HG02981 (cell line): Measurements from ENCODE around the gene NSMF.
"Not testable (repeated sequence)": the region's sequence is repeated elsewhere in the genome, so short reads cannot be mapped to it uniquely, and the experiment has no call there.

Source experiments
- ATAC-seq: cut with Tn5 transposase; IDR thresholded peaks from one replicate; pipeline ENCODE4 v1.9.1; 2021; ENCODE audit warnings: mild to moderate bottlenecking, moderate library complexity; ENCODE audit not compliant: unreplicated experiment

NSMF gene

DNA sequence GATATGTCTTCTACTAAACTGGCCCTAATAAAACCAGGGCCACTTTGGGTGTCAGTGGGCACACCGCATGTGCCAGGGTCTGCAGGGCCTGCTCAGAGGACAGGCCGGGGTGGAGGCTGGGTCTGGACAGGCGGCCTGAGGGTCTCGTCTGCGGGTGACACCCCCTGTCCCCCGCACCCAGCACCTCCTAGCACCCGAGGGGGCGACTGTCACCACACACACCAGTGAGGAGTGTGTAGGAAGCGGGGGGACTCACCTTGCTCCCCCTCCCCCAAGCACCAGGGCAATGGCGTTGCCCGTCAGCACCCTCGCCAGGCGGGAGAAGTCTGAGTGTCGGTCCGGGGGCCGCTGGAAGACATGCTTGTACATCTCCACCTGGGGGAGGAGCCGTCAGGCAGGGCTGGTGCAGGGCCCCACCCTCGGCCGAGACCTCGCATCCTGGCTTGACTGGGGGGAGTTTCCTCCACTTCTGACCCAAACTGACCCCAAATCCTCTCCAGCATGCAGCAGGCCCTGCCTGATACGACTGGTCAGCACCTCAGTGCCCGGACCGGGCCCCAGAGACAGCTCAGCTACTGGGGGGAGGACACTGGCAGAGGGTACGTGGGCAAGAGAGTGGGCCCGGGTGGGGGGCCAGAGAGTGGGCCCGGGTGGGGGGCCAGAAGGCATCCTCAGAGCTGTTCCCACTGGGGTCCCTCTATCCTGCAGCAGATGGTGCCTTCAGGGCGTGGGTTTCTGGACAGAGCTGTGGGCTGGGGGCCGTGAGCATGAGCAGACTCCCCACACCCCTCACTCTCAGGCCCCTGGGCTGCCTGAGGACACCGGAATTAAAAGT lies 18.9 kb upstream of the NSMF start:
- ATAC-seq: no peak

DNA sequence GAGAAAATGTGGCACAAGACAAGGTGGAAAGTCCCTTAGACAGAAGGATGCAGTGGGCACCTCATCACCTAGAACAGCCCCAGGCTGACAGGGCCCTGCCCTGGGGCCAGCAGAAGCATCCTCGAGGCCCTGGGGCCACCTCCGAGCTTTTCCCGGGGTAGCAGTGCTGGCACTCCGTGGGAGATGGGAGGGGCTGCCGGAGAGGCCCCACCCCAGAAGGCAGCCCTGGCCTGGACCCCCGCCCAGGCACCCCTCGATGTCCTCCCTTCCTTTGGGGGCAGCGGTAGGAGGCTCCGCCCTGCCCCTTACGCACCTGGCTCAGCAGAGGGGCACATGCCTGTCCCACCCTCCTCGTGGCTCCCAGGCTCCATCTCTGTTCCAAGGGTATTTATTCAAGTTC lies 17.7 kb upstream of the NSMF start:
- no peak for ATAC-seq

DNA sequence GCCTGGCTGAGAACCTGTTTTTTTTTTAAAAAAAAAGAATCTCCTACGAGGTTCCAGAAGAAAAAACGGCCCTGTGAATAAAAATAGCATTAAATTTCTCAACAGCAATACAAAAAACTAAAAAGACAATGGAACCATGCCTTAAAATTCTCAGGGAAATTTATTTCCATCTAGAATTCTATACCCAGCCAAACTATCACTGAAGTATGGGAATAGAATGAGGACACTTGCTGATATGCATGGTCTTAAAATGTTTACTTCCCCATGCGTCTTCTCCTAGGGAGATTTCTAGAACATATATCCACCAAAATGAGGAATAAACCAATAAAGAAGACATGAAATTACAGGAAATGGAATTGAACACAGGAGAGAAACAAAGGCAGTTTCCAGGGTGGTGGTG lies 16.5 kb upstream of the NSMF start:
- ATAC-seq: no peak

DNA sequence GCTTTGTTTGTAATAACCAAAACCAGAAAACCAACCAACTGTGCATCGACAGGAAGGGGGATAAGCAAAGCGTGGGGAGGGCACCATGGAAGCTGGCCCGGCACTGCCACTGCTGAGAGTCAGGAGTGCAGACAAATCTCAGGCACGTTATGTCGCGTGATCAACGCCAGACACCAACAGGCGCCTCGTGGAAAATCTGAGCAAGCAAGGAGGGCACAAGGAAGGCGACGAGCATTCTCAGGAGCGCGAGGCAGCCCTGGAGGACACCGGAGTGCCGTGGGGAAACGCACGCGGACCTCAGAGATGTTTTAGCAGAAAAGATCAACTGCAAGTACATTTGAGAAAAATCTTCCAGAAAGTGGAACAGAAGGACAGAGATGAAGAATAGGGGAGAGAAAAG lies 15.1 kb upstream of the NSMF start:
- no peak for ATAC-seq

DNA sequence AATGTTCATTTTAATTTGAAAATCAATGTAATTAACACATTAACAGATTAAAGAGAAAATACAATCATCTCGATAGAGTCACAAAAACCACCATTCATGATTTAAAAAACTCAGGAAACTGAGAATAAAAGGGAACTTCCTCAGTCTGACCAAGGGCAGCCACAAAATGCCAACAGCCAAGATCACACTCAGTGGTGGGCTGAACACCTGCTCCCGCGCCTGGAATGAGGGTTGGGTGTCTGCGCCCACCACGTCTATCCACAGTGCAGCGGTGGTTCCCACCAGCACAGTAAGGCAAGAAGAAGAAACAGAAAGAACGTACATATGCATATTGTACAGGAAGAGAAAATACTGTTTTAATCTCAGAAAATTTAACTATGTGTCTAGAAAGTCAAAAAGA lies 11.7 kb upstream of the NSMF start:
- ATAC-seq: no peak

DNA sequence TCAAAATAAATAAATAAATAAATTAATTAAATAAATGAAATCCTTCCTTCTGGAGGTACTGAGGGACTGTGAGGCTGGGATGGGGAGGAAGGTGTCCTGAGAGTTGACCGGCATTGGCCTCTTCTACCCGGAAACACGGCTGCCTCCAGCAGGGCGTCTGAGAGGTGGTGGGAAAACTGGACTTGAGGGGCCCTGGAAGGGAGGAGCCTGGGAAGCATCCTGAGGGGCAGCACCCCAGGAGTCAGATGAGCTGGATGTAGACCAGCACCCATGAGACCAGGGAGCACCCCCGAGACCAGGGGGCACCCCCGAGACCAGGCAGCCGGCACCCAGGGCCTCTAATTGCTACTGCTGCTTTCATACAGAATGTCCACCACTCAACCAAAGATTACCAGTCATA lies 8.8 kb upstream of the NSMF start:
- ATAC-seq: no peak

DNA sequence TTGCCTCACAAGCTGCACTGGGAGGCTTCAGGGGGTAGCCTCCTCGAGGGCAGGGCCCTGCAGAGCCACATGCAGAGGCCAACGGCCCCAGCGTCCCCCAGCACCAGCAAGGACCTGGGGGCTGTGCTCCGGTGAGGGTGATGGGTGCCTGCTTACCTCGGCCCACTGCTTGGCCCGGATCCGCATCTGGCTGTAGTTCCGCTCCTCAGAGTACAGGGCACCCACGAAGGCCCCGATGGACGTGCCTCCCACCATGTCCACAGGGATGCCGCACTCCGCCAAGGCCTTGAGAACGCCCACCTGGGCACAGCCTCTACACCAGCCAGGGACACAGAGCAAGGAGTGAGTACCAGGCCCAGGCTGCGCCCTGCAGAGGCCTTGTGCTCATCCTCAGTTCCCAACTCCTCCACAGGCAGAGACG lies 8.0 kb upstream of the NSMF start:
- ATAC-seq: no peak

DNA sequence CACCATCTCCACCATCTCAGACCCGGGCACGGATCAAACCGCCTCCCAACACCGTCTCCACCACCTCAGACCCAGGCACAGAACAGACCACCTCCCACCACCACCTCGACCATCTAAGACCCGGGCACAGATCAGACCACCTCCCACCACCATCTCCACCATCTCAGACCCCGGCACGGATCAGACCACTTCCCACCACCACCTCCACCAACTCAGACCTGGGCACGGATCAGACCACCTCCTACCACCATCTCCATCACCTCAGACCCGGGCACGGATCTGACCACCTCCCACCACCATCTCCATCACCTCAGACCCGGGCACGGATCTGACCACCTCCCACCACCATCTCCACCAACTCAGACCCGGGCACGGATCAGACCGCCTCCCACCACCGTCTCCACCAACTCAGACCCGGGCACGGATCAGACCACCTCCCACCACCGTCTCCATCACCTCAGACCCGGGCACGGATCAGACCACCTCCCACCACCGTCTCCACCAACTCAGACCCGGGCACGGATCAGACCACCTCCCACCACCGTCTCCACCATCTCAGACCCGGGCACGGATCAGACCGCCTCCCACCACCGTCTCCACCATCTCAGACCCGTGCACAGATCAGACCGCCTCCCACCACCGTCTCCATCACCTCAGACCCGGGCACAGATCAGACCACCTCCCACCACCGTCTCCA lies 7.4 kb upstream of the NSMF start:
- not testable (repeated sequence) for ATAC-seq

DNA sequence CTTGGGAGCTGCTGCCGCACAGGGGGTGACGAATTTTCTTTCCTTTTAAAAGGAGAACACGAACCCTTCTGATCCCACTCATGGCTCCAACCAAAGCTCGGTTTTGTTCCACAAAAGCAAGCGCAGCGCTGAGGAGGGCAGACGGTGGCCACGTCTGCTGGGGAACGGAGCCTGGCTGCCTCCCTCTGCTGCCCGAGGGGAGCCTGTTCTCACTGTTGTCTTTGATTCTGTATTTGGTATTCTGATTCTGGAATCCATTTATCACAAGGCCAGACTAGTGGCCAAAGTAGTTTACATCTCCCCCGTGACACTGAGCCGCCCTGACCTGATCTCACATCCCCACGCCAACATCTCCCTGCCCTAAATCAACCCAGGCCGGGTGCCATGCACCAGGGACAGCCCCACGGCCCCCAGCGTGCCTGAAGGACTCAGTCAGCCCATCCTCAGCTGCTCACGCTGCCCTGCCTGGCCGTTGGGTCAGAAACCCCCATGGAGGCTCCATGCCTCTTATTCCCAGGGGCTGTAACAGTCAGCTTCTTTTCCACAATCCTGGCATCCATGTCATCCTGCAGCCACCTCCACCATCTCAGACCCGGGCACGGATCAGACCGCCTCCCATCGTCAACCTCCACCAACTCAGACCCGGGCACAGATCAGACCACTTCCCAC lies 6.7 kb upstream of the NSMF start:
- ATAC-seq: no peak

DNA sequence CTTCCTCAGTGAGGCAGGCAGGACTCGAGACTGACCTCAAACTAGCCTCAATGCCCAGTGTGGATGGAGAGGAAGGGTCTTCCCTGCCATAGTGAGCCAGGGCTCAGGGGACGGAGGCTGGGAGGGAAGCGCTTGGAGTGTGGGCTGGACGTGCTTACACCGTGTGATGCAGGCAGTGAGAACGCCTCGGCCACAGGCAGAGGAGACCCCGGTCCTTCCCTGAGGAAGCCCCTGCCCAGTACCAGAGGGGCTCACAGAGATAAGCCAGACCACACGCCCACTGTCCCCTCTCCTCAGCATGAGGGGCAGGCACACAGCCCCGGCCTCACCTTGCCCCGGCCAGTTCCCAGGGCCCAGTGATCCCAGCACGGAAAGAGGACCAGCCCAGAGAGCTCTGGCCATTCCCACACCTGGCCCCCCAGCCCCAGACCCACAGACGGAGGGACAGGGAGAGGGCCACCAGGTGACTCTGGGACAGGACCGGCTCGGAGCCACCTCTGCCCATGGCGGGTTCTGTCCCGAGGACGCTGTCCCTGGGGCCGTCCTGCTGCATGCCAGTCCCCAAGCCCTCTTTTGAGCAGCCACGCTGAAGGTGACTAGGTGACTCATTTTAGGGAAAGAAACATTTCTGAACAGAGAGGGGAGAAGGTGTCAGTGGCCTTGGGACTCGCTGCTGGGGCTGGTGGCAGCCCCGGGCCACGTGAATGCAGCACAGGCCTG lies 6.0 kb upstream of the NSMF start:
- ATAC-seq: no peak

DNA sequence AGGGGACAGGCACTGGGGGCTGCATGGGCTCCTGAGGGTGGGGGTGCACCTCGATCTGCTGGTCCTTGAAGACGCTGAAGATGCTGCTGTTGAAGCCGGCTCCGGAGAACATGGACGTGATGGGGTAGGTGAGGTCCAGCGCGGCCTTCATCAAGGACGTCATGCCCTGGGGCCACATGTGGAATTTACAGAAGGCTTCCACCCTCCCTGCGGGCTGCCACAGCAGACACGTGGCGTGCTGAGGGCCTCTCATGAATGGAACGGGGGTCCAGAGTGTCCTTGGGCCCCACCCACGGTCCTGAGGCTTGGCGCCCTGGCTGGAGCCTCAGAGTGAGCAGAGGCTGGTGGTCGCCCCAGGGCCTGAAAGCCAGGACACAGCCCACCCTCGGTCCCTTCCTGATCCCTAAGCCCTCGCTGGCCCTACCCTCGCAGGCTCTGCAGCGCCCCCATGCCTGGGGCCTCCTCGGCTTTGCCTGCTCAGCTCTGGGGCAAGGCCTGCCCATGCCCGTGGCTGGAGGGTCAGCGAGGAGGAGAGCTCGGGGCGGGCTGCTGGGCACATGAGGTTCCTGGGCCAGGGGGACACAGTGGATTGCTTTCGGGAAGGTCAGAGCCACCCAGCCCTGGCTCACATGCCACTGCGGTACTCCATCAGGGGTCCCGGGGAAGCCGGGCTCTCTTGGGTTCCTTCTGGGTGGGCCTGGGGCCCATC lies 5.3 kb upstream of the NSMF start:
- ATAC-seq: no peak

DNA sequence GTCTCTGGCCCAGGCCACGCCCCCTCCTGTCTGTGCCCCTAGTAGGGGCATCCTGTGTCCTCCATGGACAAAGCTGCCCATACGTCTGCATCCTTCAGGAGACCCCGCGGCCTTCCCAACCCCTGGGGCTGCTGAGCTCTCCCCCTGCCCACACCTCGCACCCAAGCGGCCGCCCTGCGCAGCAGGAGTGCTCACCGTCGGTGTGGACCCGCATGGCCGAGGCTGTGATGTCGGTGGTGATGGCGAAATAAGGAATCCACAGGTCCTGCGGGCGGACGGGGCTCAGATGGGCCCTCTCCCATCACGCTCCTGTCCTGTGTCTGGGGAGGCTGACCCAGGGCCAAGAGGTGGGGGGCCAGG lies 4.8 kb upstream of the NSMF start:
- no peak for ATAC-seq

DNA sequence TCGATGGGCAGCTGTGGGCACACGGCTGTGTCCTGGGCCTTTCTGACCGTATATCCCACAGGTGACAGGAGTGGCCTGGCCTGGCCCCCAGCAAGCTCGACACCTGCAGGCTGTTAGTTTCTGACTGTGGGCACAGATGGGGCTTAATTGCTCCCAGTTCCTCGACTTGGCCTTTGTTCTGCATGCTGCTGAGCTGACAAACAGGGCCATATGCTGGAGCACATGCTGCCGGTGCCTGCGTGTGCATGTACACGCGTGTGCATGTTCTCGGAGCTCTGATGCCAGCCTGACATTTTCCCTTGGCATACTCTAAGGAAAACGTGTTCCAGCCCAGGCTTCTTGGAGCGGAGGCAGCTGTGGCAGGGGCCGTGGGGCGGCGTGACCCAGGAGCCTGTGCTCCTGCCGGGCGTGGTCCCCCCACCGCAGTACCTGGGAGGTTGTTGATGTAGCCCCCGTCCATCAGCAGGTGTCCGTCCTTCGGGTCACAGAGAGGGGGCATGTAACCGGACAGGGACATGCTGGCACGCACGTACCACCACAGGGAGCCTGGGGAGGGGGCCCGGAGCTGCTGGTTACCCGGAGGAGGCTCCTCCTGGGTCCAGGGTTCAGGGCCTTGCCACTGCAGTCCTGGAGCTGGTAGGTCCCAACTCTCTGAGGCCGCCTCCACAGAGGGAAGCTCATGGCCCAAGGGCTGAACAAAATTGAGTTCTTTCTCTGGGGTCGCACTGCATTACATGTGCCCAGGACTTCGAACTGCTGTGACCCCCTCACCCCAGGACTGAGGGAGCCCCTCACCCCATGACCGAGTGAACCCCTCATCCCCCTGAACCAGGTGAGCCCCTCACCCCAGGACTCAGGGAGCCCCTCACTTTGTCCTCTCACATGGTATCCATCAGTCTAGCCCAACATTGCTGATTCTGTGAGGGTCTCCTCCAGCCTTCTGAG lies 4.1 kb upstream of the NSMF start:
- ATAC-seq: no peak

DNA sequence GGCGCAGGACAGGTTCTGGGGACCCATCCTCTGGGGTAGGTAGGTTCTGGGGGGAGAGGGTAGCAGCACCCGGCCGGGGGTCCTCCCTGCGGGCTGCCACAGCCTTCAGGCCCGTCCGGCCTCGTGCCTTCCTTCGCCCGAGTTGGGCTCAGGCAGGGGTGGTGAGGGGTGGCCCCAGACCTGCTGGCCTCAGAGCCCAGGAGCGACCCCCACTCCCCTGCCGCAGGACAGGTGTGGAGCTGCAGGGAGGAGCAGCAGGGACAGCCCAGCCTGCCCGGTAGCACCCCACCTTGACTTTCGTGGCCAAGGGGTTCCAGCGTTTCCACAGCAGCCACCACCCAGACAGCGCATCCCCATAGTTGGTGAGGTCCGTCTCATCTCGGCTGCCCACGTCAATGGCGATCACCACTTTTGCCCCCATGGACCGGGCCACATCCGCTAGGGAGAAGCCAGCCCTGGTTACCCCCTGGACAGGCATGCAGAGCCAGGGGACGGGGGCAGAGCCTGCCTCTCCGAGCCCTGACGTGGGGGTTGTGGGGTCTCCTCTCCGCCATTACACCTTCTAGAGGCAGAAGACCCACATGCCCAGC lies 3.4 kb upstream of the NSMF start:
- no peak for ATAC-seq

DNA sequence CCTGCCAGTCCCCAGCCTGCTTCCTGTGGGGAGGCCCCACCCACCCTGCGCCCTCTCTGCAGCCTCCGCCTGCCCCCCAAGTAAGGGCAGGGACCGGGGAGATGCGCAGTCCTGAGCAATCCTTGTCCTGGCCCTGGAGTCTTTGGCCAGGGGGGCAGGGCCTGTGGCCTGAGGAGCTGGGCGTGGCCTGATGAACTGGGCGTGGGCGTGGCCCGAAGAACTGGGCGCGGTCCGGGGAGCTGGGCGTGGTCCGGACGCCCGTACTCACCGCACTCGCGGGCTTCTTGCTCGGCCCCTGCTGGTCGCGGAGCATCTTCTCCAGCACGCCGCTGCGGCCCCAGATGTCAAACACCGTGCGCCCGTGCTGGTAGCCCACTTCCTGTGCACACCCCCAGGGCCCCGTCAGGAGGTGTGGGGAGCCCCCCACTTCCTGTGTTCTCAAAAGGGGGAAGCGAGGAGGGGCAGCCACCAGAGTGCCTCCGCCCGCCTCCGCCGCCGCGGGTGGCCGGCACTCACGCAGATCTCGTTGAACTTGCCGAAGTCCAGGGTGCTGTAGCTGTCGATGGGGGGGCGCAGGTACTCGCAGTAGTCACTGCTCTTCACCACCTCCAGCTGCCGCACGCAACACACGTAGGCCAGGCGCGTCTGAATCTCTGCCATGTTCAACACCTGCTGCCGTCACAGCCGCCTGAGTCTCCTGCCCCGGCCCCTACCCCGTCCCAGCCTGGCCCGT lies 2.7 kb upstream of the NSMF start:
- peak; percentile 56 for ATAC-seq

DNA sequence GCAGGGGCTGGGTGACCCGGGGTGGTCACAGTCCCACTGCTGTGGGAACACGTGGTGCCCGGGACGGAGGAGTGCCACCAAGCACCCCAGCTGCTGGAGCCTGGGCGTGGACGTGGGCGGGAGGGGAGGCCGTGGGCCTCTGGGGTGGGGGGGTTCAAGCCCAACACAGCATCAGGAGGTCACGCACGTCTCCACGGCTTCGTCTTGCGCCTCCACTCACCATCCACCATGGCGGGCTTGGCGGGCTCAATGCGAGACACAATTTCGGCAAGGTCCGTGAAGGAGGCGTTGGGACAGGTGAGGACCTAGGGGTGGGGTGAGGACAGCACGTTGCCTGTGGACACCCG lies 2.2 kb upstream of the NSMF start:
- ATAC-seq: no peak

DNA sequence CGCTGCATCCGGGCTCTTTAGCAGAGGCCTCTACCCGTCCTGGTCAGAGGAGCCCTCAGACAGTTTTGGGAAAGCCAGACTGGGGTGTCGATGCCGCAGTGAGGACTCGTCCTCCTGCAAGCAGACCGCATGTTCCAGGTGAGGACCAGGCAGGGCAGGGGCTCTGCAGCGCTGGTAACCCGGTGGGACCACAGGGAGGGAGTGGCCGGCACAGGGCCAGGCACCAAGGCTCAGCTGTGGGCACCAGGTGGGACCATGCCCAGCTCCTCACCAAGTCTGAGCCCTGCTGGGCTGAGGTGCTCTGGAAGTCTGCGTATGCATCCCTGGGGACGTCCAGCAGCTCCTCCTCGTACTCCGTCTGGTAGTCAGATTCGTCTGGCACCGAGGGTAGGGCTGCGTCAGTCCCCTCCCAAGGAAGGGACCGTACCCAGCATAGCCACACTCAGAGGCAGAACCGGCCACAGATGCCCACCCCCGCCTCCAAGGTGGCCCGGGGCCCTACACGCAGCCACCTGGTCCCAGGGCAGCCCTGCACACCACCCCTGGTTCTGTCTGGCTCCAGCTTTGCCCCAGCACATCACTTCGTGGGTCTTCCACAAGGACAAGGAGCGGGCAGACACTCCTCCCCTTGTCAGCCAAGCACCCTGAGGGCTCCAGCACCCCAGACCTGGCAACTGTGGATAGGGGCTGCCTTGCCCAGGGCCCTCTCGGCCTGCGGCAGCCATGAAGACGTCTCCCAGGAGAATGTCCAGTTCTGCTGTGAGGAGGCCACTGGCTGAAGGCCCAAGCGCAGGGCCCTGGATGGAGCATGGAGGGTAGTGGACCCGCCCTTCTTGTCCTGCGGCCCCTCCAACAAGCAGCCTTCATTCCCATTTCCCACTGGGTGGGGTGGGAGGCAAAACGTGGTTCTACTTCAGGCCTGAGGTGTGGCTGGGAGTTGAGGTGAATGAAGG lies 1.5 kb upstream of the NSMF start:
- ATAC-seq: no peak
